Umbilical cord (tissue), 2 donors: ENCODE measurements around the gene PPFIA4. TPM values are rescaled to one million over a fixed set of nuclear protein-coding genes. Genes with fewer than 3 reads are reported as not detected.

Experiments
- DNase-seq: peaks from one replicate; pipeline ENCODE4 v3.0.0-alpha.2; 2015; ENCODE audit warnings: low spot score
- total RNA-seq: library from RNA; depleted of rRNA; stranded (reverse); fragments of >200 nt; gene quantifications from one replicate; pipeline ENCODE4 v1.2.3, GENCODE V29; 2014; ENCODE audit warnings: low replicate concordance; ENCODE audit not compliant: insufficient read depth

PPFIA4 gene
- total RNA-seq, 1 donor from 2014 or later = 23.1 TPM

- peak; percentile 52 for DNase-seq
Measured at GRCh38 chr1:203039609-203040512, 13.6 kb downstream of the PPFIA4 start.

GRCh38 chr1:203040513-203041275 lies 14.4 kb downstream of the PPFIA4 start:
- DNase-seq = peak; percentile 79

- no peak for DNase-seq
Measured at GRCh38 chr1:203041351-203041932, 15.2 kb downstream of the PPFIA4 start.

GRCh38 chr1:203043830-203044545 lies 17.7 kb downstream of the PPFIA4 start:
- no peak for DNase-seq

- no peak for DNase-seq
Measured at GRCh38 chr1:203044546-203045250, 18.4 kb downstream of the PPFIA4 start.

- no peak for DNase-seq
Measured at GRCh38 chr1:203045336-203045735, 19.0 kb downstream of the PPFIA4 start.

- no peak for DNase-seq
Measured at GRCh38 chr1:203045821-203046594, 19.7 kb downstream of the PPFIA4 start.

- peak; percentile 91 for DNase-seq
Measured at GRCh38 chr1:203046984-203047630, 20.8 kb downstream of the PPFIA4 start.

GRCh38 chr1:203048086-203048485 lies 21.8 kb downstream of the PPFIA4 start:
- no peak for DNase-seq

GRCh38 chr1:203048555-203049051 lies 22.3 kb downstream of the PPFIA4 start:
- peak; percentile 61 for DNase-seq

GRCh38 chr1:203049077-203049476 lies 22.8 kb downstream of the PPFIA4 start:
- DNase-seq = no peak

GRCh38 chr1:203049576-203050180 lies 23.4 kb downstream of the PPFIA4 start:
- DNase-seq = no peak

- DNase-seq = no peak
Measured at GRCh38 chr1:203050826-203051225, 24.5 kb downstream of the PPFIA4 start.

- DNase-seq = no peak
Measured at GRCh38 chr1:203051841-203052324, 25.6 kb downstream of the PPFIA4 start.

- peak; percentile 70 for DNase-seq
Measured at GRCh38 chr1:203052601-203053000, 26.3 kb downstream of the PPFIA4 start.

- DNase-seq = no peak
Measured at GRCh38 chr1:203054184-203054583, 27.9 kb downstream of the PPFIA4 start.

GRCh38 chr1:203054642-203055041 lies 28.4 kb downstream of the PPFIA4 start:
- DNase-seq = no peak

- DNase-seq = no peak
Measured at GRCh38 chr1:203055161-203055799, 29.0 kb downstream of the PPFIA4 start.
